ENCODE data around the gene MAP4K3.

DNA sequence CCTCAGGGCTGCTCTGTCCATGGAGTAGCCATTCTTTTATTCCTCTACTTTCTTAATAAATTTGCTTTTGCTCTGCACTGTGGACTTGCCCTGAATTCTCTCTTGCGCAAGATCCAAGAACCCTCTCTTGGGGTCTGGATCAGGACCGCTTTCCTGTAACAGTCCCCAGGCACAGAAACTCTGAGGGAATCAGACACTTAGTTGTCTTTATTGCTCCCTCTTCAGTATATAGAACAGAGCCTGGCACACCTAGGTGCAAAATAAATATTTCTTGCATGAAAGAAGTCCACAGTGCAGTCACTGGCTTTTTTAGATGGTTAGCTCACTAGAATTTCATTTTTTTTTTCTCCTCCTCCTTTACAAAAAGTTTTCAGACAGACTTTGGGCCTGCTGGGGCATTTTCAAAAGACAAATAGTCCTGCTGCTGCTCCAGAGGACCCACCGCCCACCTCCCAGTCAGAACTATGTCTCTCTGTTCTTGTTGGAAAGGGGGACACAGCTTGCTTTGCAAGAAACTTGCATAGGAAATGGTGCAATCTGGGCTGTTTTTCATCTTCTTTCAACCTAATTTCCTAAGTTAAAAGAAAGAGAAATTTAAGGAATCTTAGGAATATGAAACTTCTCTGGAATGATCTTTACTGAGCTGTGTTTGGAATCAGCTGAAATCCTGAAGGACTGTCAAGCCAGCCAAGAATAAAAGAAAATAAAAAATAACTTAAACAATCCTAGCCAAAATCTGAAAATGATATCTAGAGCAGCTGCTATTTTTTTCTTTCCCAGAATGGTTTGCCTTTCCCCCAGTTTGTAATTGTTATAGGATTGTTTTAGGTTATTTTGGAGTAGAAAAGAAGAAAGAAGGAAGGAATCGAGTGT lies 31.7 kb upstream of the MAP4K3 start:
- TF ChIP-seq, protein P1, sequence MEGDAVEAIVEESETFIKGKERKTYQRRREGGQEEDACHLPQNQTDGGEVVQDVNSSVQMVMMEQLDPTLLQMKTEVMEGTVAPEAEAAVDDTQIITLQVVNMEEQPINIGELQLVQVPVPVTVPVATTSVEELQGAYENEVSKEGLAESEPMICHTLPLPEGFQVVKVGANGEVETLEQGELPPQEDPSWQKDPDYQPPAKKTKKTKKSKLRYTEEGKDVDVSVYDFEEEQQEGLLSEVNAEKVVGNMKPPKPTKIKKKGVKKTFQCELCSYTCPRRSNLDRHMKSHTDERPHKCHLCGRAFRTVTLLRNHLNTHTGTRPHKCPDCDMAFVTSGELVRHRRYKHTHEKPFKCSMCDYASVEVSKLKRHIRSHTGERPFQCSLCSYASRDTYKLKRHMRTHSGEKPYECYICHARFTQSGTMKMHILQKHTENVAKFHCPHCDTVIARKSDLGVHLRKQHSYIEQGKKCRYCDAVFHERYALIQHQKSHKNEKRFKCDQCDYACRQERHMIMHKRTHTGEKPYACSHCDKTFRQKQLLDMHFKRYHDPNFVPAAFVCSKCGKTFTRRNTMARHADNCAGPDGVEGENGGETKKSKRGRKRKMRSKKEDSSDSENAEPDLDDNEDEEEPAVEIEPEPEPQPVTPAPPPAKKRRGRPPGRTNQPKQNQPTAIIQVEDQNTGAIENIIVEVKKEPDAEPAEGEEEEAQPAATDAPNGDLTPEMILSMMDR (IDR thresholded peaks at IDR 0.05; ENCODE audit: insufficient read depth, low read length), result no peak
- TF ChIP-seq, protein P2, sequence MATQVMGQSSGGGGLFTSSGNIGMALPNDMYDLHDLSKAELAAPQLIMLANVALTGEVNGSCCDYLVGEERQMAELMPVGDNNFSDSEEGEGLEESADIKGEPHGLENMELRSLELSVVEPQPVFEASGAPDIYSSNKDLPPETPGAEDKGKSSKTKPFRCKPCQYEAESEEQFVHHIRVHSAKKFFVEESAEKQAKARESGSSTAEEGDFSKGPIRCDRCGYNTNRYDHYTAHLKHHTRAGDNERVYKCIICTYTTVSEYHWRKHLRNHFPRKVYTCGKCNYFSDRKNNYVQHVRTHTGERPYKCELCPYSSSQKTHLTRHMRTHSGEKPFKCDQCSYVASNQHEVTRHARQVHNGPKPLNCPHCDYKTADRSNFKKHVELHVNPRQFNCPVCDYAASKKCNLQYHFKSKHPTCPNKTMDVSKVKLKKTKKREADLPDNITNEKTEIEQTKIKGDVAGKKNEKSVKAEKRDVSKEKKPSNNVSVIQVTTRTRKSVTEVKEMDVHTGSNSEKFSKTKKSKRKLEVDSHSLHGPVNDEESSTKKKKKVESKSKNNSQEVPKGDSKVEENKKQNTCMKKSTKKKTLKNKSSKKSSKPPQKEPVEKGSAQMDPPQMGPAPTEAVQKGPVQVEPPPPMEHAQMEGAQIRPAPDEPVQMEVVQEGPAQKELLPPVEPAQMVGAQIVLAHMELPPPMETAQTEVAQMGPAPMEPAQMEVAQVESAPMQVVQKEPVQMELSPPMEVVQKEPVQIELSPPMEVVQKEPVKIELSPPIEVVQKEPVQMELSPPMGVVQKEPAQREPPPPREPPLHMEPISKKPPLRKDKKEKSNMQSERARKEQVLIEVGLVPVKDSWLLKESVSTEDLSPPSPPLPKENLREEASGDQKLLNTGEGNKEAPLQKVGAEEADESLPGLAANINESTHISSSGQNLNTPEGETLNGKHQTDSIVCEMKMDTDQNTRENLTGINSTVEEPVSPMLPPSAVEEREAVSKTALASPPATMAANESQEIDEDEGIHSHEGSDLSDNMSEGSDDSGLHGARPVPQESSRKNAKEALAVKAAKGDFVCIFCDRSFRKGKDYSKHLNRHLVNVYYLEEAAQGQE (IDR thresholded peaks at IDR 0.05; ENCODE audit: insufficient replicate concordance, low read depth), result no peak
- no peak for TF ChIP-seq POLR2AphosphoS5 (IDR thresholded peaks at IDR 0.05; ENCODE audit: low read depth)

Measured in HL-60 (cell line).